HL-60 (cell line): ENCODE data around the gene SEMA4G.

Experiments used
- CTCF ChIP-seq: IDR thresholded peaks from one replicate; pipeline ENCODE4 v1.5.1; 2011; ENCODE audit warnings: low read length, control low read depth, inconsistent platforms; ENCODE audit not compliant: insufficient read depth
- GABPA ChIP-seq: IDR thresholded peaks from 2 replicates; pipeline ENCODE4 v1.6.1; 2012; ENCODE audit warnings: low read depth
- POLR2AphosphoS5 ChIP-seq: IDR thresholded peaks from 2 replicates; pipeline ENCODE4 v1.6.1; 2012; ENCODE audit warnings: low read depth
- TF ChIP-seq, protein P1 (sequence below): IDR thresholded peaks from 2 replicates; pipeline ENCODE4 v1.6.1; 2012; ENCODE audit warnings: low read depth; ENCODE audit not compliant: insufficient replicate concordance

GRCh38 chr10:100984672-100985177, 15.4 kb downstream of the SEMA4G start:
- TF ChIP-seq CTCF = no peak
- TF ChIP-seq POLR2AphosphoS5 = no peak
- TF ChIP-seq GABPA = no peak
- TF ChIP-seq, protein P1, sequence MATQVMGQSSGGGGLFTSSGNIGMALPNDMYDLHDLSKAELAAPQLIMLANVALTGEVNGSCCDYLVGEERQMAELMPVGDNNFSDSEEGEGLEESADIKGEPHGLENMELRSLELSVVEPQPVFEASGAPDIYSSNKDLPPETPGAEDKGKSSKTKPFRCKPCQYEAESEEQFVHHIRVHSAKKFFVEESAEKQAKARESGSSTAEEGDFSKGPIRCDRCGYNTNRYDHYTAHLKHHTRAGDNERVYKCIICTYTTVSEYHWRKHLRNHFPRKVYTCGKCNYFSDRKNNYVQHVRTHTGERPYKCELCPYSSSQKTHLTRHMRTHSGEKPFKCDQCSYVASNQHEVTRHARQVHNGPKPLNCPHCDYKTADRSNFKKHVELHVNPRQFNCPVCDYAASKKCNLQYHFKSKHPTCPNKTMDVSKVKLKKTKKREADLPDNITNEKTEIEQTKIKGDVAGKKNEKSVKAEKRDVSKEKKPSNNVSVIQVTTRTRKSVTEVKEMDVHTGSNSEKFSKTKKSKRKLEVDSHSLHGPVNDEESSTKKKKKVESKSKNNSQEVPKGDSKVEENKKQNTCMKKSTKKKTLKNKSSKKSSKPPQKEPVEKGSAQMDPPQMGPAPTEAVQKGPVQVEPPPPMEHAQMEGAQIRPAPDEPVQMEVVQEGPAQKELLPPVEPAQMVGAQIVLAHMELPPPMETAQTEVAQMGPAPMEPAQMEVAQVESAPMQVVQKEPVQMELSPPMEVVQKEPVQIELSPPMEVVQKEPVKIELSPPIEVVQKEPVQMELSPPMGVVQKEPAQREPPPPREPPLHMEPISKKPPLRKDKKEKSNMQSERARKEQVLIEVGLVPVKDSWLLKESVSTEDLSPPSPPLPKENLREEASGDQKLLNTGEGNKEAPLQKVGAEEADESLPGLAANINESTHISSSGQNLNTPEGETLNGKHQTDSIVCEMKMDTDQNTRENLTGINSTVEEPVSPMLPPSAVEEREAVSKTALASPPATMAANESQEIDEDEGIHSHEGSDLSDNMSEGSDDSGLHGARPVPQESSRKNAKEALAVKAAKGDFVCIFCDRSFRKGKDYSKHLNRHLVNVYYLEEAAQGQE = no peak
